GM23338 (cell line): Measurements from ENCODE around the gene PRR4. TPM values are rescaled to one million over a fixed set of nuclear protein-coding genes. Genes with fewer than 3 reads are reported as not detected.

ENCODE experiments used
- ATAC-seq: fragments of 200-7000 bp; cut with Tn5 transposase; 3 replicates; pipeline ENCODE4 v1.9.1; 2020
- DNase-seq: peaks from one replicate; pipeline ENCODE4 v3.0.0-alpha.2; 2015; ENCODE audit warnings: low spot score
- H2AFZ ChIP-seq: fragments of 200-600 bp; sonication (generic); 2 replicates; pipeline ENCODE4 v1.8.0; 2016; ENCODE audit warnings: antibody characterized with exemption, mild to moderate bottlenecking, moderate library complexity
- H3F3A ChIP-seq: fragments of 200-600 bp; sonication (generic); replicated peaks from 2 replicates; pipeline ENCODE4 v1.8.0; 2017; ENCODE audit warnings: antibody characterized with exemption, mixed run types, low read depth
- H3K27ac ChIP-seq: fragments of 200-600 bp; sonication (generic); 2 replicates; pipeline ENCODE4 v1.6.1; 2016; ENCODE audit warnings: low read depth
- H3K27me3 ChIP-seq: fragments of 200-600 bp; sonication (generic); 2 replicates; pipeline ENCODE4 v1.8.0; 2016; ENCODE audit warnings: mild to moderate bottlenecking, mixed run types, moderate library complexity; ENCODE audit not compliant: insufficient read depth
- H3K36me3 ChIP-seq: fragments of 200-600 bp; sonication (generic); 2 replicates; pipeline ENCODE4 v1.8.0; 2016; ENCODE audit warnings: mild to moderate bottlenecking; ENCODE audit not compliant: insufficient read depth
- H3K4me1 ChIP-seq: fragments of 200-600 bp; sonication (generic); 2 replicates; pipeline ENCODE4 v1.8.0; 2016; ENCODE audit warnings: mild to moderate bottlenecking, moderate library complexity; ENCODE audit not compliant: insufficient read depth
- H3K4me2 ChIP-seq: fragments of 200-600 bp; sonication (generic); 2 replicates; pipeline ENCODE4 v1.7.1; 2017; ENCODE audit warnings: mixed run types
- H3K4me3 ChIP-seq: fragments of 200-600 bp; sonication (generic); 2 replicates; pipeline ENCODE4 v1.6.1; 2016; ENCODE audit warnings: mixed run types
- H3K79me2 ChIP-seq: fragments of 200-600 bp; sonication (generic); replicated peaks from 2 replicates; pipeline ENCODE4 v1.8.0; 2017; ENCODE audit warnings: mild to moderate bottlenecking; ENCODE audit not compliant: insufficient read depth
- H3K9me2 ChIP-seq: fragments of 200-600 bp; sonication (generic); 2 replicates; pipeline ENCODE4 v1.8.0; 2017; ENCODE audit not compliant: insufficient read depth
- H4K20me1 ChIP-seq: fragments of 200-600 bp; sonication (generic); replicated peaks from 2 replicates; pipeline ENCODE4 v1.8.0; 2017; ENCODE audit warnings: mild to moderate bottlenecking; ENCODE audit not compliant: insufficient read depth
- H3K27ac Mint-ChIP-seq: 2 replicates; pipeline ENCODE4 v1.8.0; 2020; ENCODE audit warnings: inconsistent platforms, mild to moderate bottlenecking, moderate library complexity, mixed read lengths
- H3K27me3 Mint-ChIP-seq: 3 replicates; pipeline ENCODE4 v1.8.0; 2022; ENCODE audit warnings: low read depth, mild to moderate bottlenecking, moderate library complexity, mixed read lengths, inconsistent platforms; ENCODE audit not compliant: insufficient read depth, poor library complexity
- H3K36me3 Mint-ChIP-seq: 3 replicates; pipeline ENCODE4 v1.8.0; 2021; ENCODE audit warnings: low read depth, mild to moderate bottlenecking, inconsistent platforms, moderate library complexity, mixed read lengths
- H3K4me1 Mint-ChIP-seq: 3 replicates; pipeline ENCODE4 v1.8.0; 2020; ENCODE audit warnings: mild to moderate bottlenecking, inconsistent platforms, mixed read lengths
- H3K4me3 Mint-ChIP-seq: 3 replicates; pipeline ENCODE4 v1.8.0; 2021; ENCODE audit warnings: moderate library complexity, mild to moderate bottlenecking, inconsistent platforms, mixed read lengths
- H3K9me3 Mint-ChIP-seq: 3 replicates; pipeline ENCODE4 v1.8.0; 2020; ENCODE audit warnings: moderate library complexity, mild to moderate bottlenecking, inconsistent platforms, mixed read lengths
- POLR2AphosphoS5 ChIP-seq: IDR thresholded peaks from 2 replicates; pipeline ENCODE4 v1.6.1; 2016; ENCODE audit warnings: antibody characterized with exemption, low read depth
- REST ChIP-seq: IDR thresholded peaks from one replicate; pipeline ENCODE4 v1.6.1; 2018; ENCODE audit warnings: antibody characterized with exemption; ENCODE audit not compliant: unreplicated experiment
- STAT1 ChIP-seq: IDR thresholded peaks from one replicate; pipeline ENCODE4 v1.6.1; 2016; ENCODE audit warnings: antibody characterized with exemption; ENCODE audit not compliant: unreplicated experiment
- polyA plus RNA-seq: library from polyadenylated mRNA; unstranded; fragments of >200 nt; fragmentation: Nextera tagmentation; extraction: Ambion mirVana; gene quantifications from 2 replicates; pipeline ENCODE4 v1.2.1, GENCODE V29; 2016
- total RNA-seq: library from RNA; depleted of rRNA; stranded (reverse); fragments of >200 nt; shearing (Covaris generic); gene quantifications from 2 replicates; pipeline ENCODE4 v1.2.3, GENCODE V29; 2014
- TF ChIP-seq, protein P1 (sequence below): fragments of 250-450 bp; sonication (Bioruptor Pico); IDR thresholded peaks from 2 replicates; pipeline ENCODE4 v1.5.0; 2020; ENCODE audit warnings: mild to moderate bottlenecking, moderate library complexity

PRR4 gene
- total and polyA plus RNA-seq, 2 experiments from 2014 or later, result 2.1 to 7.9 TPM

DNA sequence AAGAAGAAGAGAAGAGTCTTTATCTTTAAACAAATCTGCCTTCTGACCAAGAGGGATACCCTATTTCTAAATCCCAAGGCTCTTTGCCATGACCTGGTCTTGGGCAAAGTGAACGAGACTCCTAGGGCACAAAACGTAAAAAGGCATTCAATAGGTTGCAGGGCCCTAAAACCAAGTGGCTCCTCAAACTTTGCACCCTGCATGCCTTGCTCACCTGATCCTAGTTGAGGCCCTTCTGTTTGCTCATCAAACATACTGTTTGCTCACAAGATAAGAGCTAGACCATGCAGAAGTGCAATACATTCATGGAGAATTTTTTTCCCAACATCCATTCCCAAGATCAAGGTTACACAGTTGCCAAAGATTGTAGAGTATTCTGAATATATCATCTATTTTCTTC lies 42.7 kb upstream of the PRR4 start:
- Histone ChIP-seq H3K79me2 (no peaks in the 10 kb centered on the region), H3K4me3 (no peak overlapping the region), H2AFZ (no peak overlapping the region), H3F3A (no peaks in the 10 kb centered on the region), H3K4me1 (peaks cover 8% of the 10 kb centered on the region; the same call in 1 of the 2 replicates), H3K4me2 (no peak overlapping the region), H3K27me3 (no peaks in the 10 kb centered on the region), H3K36me3 (no peaks in the 10 kb centered on the region), H3K27ac (no peak overlapping the region), H3K9me2 (no peaks in the 10 kb centered on the region), H4K20me1 (no peaks in the 10 kb centered on the region)
- no peak overlapping the region for H3K27ac Mint-ChIP-seq
- H3K27me3 Mint-ChIP-seq, result peaks cover 2% of the 10 kb centered on the region
- no peaks in the 10 kb centered on the region for H3K36me3 Mint-ChIP-seq
- no peak for ATAC-seq
- no peak for DNase-seq
- H3K9me3 Mint-ChIP-seq, result no peaks in the 10 kb centered on the region
- TF ChIP-seq STAT1 (no peak), REST (no peak), POLR2AphosphoS5 (no peak)
- TF ChIP-seq, protein P1, sequence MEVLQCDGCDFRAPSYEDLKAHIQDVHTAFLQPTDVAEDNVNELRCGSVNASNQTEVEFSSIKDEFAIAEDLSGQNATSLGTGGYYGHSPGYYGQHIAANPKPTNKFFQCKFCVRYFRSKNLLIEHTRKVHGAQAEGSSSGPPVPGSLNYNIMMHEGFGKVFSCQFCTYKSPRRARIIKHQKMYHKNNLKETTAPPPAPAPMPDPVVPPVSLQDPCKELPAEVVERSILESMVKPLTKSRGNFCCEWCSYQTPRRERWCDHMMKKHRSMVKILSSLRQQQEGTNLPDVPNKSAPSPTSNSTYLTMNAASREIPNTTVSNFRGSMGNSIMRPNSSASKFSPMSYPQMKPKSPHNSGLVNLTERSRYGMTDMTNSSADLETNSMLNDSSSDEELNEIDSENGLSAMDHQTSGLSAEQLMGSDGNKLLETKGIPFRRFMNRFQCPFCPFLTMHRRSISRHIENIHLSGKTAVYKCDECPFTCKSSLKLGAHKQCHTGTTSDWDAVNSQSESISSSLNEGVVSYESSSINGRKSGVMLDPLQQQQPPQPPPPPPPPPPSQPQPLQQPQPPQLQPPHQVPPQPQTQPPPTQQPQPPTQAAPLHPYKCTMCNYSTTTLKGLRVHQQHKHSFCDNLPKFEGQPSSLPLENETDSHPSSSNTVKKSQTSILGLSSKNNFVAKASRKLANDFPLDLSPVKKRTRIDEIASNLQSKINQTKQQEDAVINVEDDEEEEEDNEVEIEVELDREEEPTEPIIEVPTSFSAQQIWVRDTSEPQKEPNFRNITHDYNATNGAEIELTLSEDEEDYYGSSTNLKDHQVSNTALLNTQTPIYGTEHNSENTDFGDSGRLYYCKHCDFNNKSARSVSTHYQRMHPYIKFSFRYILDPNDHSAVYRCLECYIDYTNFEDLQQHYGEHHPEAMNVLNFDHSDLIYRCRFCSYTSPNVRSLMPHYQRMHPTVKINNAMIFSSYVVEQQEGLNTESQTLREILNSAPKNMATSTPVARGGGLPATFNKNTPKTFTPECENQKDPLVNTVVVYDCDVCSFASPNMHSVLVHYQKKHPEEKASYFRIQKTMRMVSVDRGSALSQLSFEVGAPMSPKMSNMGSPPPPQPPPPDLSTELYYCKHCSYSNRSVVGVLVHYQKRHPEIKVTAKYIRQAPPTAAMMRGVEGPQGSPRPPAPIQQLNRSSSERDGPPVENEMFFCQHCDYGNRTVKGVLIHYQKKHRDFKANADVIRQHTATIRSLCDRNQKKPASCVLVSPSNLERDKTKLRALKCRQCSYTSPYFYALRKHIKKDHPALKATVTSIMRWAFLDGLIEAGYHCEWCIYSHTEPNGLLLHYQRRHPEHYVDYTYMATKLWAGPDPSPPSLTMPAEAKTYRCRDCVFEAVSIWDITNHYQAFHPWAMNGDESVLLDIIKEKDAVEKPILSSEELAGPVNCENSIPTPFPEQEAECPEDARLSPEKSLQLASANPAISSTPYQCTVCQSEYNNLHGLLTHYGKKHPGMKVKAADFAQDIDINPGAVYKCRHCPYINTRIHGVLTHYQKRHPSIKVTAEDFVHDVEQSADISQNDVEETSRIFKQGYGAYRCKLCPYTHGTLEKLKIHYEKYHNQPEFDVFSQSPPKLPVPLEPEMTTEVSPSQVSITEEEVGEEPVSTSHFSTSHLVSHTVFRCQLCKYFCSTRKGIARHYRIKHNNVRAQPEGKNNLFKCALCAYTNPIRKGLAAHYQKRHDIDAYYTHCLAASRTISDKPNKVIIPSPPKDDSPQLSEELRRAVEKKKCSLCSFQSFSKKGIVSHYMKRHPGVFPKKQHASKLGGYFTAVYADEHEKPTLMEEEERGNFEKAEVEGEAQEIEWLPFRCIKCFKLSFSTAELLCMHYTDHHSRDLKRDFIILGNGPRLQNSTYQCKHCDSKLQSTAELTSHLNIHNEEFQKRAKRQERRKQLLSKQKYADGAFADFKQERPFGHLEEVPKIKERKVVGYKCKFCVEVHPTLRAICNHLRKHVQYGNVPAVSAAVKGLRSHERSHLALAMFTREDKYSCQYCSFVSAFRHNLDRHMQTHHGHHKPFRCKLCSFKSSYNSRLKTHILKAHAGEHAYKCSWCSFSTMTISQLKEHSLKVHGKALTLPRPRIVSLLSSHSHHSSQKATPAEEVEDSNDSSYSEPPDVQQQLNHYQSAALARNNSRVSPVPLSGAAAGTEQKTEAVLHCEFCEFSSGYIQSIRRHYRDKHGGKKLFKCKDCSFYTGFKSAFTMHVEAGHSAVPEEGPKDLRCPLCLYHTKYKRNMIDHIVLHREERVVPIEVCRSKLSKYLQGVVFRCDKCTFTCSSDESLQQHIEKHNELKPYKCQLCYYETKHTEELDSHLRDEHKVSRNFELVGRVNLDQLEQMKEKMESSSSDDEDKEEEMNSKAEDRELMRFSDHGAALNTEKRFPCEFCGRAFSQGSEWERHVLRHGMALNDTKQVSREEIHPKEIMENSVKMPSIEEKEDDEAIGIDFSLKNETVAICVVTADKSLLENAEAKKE (CRISPR knock-in tag), result no peak
- peaks cover 8% of the 10 kb centered on the region for H3K4me1 Mint-ChIP-seq
- no peak overlapping the region for H3K4me3 Mint-ChIP-seq
